Mucosa of descending colon (tissue), 3 donors: ENCODE measurements around the gene MEGF11. TPM values are rescaled to one million over a fixed set of nuclear protein-coding genes. Genes with fewer than 3 reads are reported as not detected.

Experiments used
- ATAC-seq: fragments of 200-7000 bp; cut with Tn5 transposase; one replicate; pipeline ENCODE4 v1.9.1; 2020; ENCODE audit warnings: mild to moderate bottlenecking, moderate library complexity
- DNase-seq, 3 donors: peaks; one replicate each; pipeline ENCODE4 v3.0.0-alpha.2; 2020
- H3K36me3 ChIP-seq: fragments of 200-600 bp; one replicate; pipeline ENCODE4 v1.8.0; 2021; ENCODE audit warnings: low read depth, mild to moderate bottlenecking
- H3K4me1 ChIP-seq: fragments of 200-600 bp; one replicate; pipeline ENCODE4 v1.8.0; 2021; ENCODE audit warnings: low read depth, mild to moderate bottlenecking
- H3K4me3 ChIP-seq: fragments of 200-600 bp; one replicate; pipeline ENCODE4 v1.8.0; 2021; ENCODE audit warnings: mild to moderate bottlenecking
- H3K9me3 ChIP-seq: fragments of 200-600 bp; one replicate; pipeline ENCODE4 v1.8.0; 2021; ENCODE audit warnings: mild to moderate bottlenecking
- intact Hi-C, 2 donors: fragments of 100-400 bp; cut with DNase I in 1 of 2; cut with micrococcal nuclease in 1 of 2; formaldehyde crosslinking; loops; one replicate each; pipeline versions ENCODE4 v1.11.0 to v1.11.1; 2022; cut with DNase I, micrococcal nuclease
- total RNA-seq, 3 donors: library from RNA; stranded (reverse); fragmentation: NEBNext Ultra II Directional in 2 of 3; extraction: Animal tissue kit (Norgen Biotek cat#: 25700) in 2 of 3; gene quantifications; one replicate each; pipeline versions ENCODE4 v1.2.1 to v1.2.4, GENCODE V29; 2021 to 2023
- TF ChIP-seq, protein P1 (sequence below): fragments of 200-600 bp; IDR thresholded peaks from one replicate; pipeline ENCODE4 v1.8.0; 2022; ENCODE audit warnings: antibody characterized with exemption, mild to moderate bottlenecking
- donor health status: DM: no; HTN: no; CAD: no; lungs with moderate emphysema.
- donor health status: DM: no; HTN: no; CAD: no.
- donor health status: DM: no; HTN: yes; CAD: no.

The MEGF11 gene
- total RNA-seq, 3 donors from 2014 or later: 0.12 to 0.29 (median 0.19) TPM

GRCh38 chr15:66138892-66139590, 114.5 kb downstream of the MEGF11 start:
- no peaks in the 10 kb centered on the region for H3K4me1 ChIP-seq
- no peaks in the 10 kb centered on the region for H3K9me3 ChIP-seq
- intact Hi-C loops: no loop called here
- ATAC-seq (no peak), DNase-seq (no peak)
- no peak overlapping the region for H3K4me3 ChIP-seq
- TF ChIP-seq, protein P1, sequence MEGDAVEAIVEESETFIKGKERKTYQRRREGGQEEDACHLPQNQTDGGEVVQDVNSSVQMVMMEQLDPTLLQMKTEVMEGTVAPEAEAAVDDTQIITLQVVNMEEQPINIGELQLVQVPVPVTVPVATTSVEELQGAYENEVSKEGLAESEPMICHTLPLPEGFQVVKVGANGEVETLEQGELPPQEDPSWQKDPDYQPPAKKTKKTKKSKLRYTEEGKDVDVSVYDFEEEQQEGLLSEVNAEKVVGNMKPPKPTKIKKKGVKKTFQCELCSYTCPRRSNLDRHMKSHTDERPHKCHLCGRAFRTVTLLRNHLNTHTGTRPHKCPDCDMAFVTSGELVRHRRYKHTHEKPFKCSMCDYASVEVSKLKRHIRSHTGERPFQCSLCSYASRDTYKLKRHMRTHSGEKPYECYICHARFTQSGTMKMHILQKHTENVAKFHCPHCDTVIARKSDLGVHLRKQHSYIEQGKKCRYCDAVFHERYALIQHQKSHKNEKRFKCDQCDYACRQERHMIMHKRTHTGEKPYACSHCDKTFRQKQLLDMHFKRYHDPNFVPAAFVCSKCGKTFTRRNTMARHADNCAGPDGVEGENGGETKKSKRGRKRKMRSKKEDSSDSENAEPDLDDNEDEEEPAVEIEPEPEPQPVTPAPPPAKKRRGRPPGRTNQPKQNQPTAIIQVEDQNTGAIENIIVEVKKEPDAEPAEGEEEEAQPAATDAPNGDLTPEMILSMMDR: no peak
- no peaks in the 10 kb centered on the region for H3K36me3 ChIP-seq

GRCh38 chr15:66138096-66138783, 115.3 kb downstream of the MEGF11 start:
- ATAC-seq (no peak), DNase-seq (no peak)
- Histone ChIP-seq H3K9me3 (no peaks in the 10 kb centered on the region), H3K4me1 (no peaks in the 10 kb centered on the region), H3K36me3 (no peaks in the 10 kb centered on the region), H3K4me3 (no peak overlapping the region)
- intact Hi-C loops: no loop called here
- TF ChIP-seq, protein P1: no peak

GRCh38 chr15:66136948-66137347, 116.6 kb downstream of the MEGF11 start:
- Histone ChIP-seq H3K9me3 (no peaks in the 10 kb centered on the region), H3K4me3 (no peak overlapping the region), H3K4me1 (no peaks in the 10 kb centered on the region), H3K36me3 (no peaks in the 10 kb centered on the region)
- TF ChIP-seq, protein P1: no peak
- intact Hi-C loops: no loop called here
- ATAC-seq (no peak), DNase-seq (no peak)

- no peaks in the 10 kb centered on the region for H3K4me1 ChIP-seq
- H3K9me3 ChIP-seq: no peaks in the 10 kb centered on the region
- intact Hi-C loops: no loop called here
- ATAC-seq (no peak), DNase-seq (no peak)
- TF ChIP-seq, protein P1: no peak
- H3K36me3 ChIP-seq: no peaks in the 10 kb centered on the region
- no peak overlapping the region for H3K4me3 ChIP-seq
Measured at GRCh38 chr15:66135664-66136063, 117.9 kb downstream of the MEGF11 start.

GRCh38 chr15:66134284-66134683, 119.3 kb downstream of the MEGF11 start:
- H3K36me3 ChIP-seq: no peaks in the 10 kb centered on the region
- intact Hi-C loops: no loop called here
- DNase-seq (no peak), ATAC-seq (no peak)
- H3K4me3 ChIP-seq: no peak overlapping the region
- TF ChIP-seq, protein P1: no peak
- no peaks in the 10 kb centered on the region for H3K9me3 ChIP-seq
- no peaks in the 10 kb centered on the region for H3K4me1 ChIP-seq
